Astrocyte (in vitro differentiated cells and primary cell): ENCODE measurements around the gene KRT73. TPM values are rescaled to one million over a fixed set of nuclear protein-coding genes. Genes with fewer than 3 reads are reported as not detected.

Experiments used
- DNase-seq: peaks from one replicate; pipeline ENCODE4 v3.0.0-alpha.2; 2010; ENCODE audit warnings: low read depth
- FAIRE-seq: peaks from 2 replicates; lab custom pipeline; 2011; peaks lifted over from hg19 to GRCh38; lab: Jason Lieb, UNC
- H2AFZ ChIP-seq: 2 replicates; pipeline ENCODE4 v1.6.0; 2012; ENCODE audit warnings: low read depth, low read length, inconsistent platforms
- H3K27ac ChIP-seq: 2 replicates; pipeline ENCODE4 v1.5.1; 2011; ENCODE audit warnings: low read depth, low read length, inconsistent platforms
- H3K27me3 ChIP-seq: 2 replicates; pipeline ENCODE4 v1.6.0; 2011; ENCODE audit warnings: low read length, inconsistent platforms; ENCODE audit not compliant: insufficient read depth
- H3K36me3 ChIP-seq: 2 replicates; pipeline ENCODE4 v1.5.1; 2011; ENCODE audit warnings: low read length, inconsistent platforms; ENCODE audit not compliant: insufficient read depth
- H3K4me1 ChIP-seq: 2 replicates; pipeline ENCODE4 v1.5.1; 2011; ENCODE audit warnings: low read length, inconsistent platforms; ENCODE audit not compliant: insufficient read depth
- H3K4me2 ChIP-seq: 2 replicates; pipeline ENCODE4 v1.6.0; 2012; ENCODE audit warnings: low read length, inconsistent platforms
- H3K4me3 ChIP-seq: 2 replicates; pipeline ENCODE4 v1.5.1; 2011; ENCODE audit warnings: low read depth, mild to moderate bottlenecking, low read length, inconsistent platforms; ENCODE audit not compliant: insufficient read depth
- H3K79me2 ChIP-seq: 2 replicates; pipeline ENCODE4 v1.6.0; 2012; ENCODE audit warnings: mild to moderate bottlenecking, low read length, inconsistent platforms; ENCODE audit not compliant: insufficient read depth
- H3K9ac ChIP-seq: 2 replicates; pipeline ENCODE4 v1.6.0; 2012; ENCODE audit warnings: mild to moderate bottlenecking, low read length, inconsistent platforms
- H3K9me3 ChIP-seq: 2 replicates; pipeline ENCODE4 v1.5.1; 2012; ENCODE audit warnings: low read depth, mild to moderate bottlenecking, low read length, inconsistent platforms; ENCODE audit not compliant: insufficient read depth
- H4K20me1 ChIP-seq: 2 replicates; pipeline ENCODE4 v1.6.0; 2012; ENCODE audit warnings: low read length, inconsistent platforms; ENCODE audit not compliant: insufficient read depth
- H3K27ac Mint-ChIP-seq: one replicate; pipeline ENCODE4 v1.8.0; 2021; ENCODE audit warnings: mild to moderate bottlenecking, mixed read lengths; ENCODE audit not compliant: unreplicated experiment
- H3K27me3 Mint-ChIP-seq: one replicate; pipeline ENCODE4 v1.8.0; 2021; ENCODE audit warnings: low read depth, mixed read lengths; ENCODE audit not compliant: unreplicated experiment
- H3K36me3 Mint-ChIP-seq: one replicate; pipeline ENCODE4 v1.8.0; 2021; ENCODE audit warnings: low read depth, mixed read lengths; ENCODE audit not compliant: unreplicated experiment
- H3K4me1 Mint-ChIP-seq: one replicate; pipeline ENCODE4 v1.8.0; 2021; ENCODE audit warnings: low read depth, mixed read lengths; ENCODE audit not compliant: unreplicated experiment
- H3K4me3 Mint-ChIP-seq: one replicate; pipeline ENCODE4 v1.8.0; 2021; ENCODE audit warnings: mild to moderate bottlenecking, moderate library complexity, mixed read lengths; ENCODE audit not compliant: unreplicated experiment
- H3K9me3 Mint-ChIP-seq: one replicate; pipeline ENCODE4 v1.8.0; 2021; ENCODE audit warnings: mild to moderate bottlenecking, mixed read lengths; ENCODE audit not compliant: unreplicated experiment
- EZH2 ChIP-seq: IDR thresholded peaks from 2 replicates; pipeline ENCODE4 v1.6.1; 2012; ENCODE audit warnings: mild to moderate bottlenecking, low read length, inconsistent platforms; ENCODE audit not compliant: insufficient read depth
- total RNA-seq: library from RNA; stranded (reverse); gene quantifications from 2 replicates; pipeline ENCODE4 v1.2.1, GENCODE V29; 2021
- TF ChIP-seq, protein P1 (sequence below): IDR thresholded peaks from 2 replicates; pipeline ENCODE4 v1.5.1; 2011; ENCODE audit warnings: low read depth, mild to moderate bottlenecking, inconsistent platforms, low read length, moderate library complexity; ENCODE audit not compliant: insufficient read depth

Gene KRT73
- total RNA-seq, 1 donor from 2014 or later, result not detected

DNA sequence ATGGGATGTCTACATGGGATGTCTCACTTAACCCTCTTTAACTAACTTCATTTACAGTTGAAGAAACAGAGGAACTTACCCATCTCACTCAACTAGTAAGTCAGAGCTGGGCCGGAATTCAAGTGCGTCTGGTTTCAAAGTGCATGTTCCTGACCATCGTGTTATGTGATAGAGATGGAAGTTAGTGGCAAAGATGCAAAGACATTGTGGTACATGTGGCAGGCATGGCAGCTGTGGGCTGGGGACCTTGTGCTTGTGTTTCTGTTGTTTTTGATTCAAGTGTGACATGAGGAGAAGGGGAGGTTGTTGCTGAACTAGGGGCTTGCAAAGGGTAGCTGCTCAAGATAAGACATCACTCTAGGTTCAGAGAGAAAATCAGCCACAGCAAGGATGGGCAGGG, 42.4 kb downstream of the KRT73 start:
- Mint-ChIP-seq H3K4me3 (no peak overlapping the region), H3K9me3 (no peaks in the 10 kb centered on the region), H3K27me3 (peaks cover 78% of the 10 kb centered on the region), H3K36me3 (no peaks in the 10 kb centered on the region), H3K27ac (no peak overlapping the region), H3K4me1 (peaks cover 5% of the 10 kb centered on the region)
- H3K79me2 ChIP-seq, result no peaks in the 10 kb centered on the region
- DNase-seq (no peak), FAIRE-seq (no peak)
- H3K36me3 ChIP-seq, result no peaks in the 10 kb centered on the region
- H3K9me3 ChIP-seq, result no peaks in the 10 kb centered on the region
- peaks cover 6% of the 10 kb centered on the region for H3K27me3 ChIP-seq
- H3K27ac ChIP-seq, result no peak overlapping the region
- no peak overlapping the region for H3K4me3 ChIP-seq
- no peak overlapping the region for H2AFZ ChIP-seq
- no peaks in the 10 kb centered on the region for H4K20me1 ChIP-seq
- no peak overlapping the region for H3K9ac ChIP-seq
- H3K4me2 ChIP-seq, result no peak overlapping the region
- TF ChIP-seq, protein P1, sequence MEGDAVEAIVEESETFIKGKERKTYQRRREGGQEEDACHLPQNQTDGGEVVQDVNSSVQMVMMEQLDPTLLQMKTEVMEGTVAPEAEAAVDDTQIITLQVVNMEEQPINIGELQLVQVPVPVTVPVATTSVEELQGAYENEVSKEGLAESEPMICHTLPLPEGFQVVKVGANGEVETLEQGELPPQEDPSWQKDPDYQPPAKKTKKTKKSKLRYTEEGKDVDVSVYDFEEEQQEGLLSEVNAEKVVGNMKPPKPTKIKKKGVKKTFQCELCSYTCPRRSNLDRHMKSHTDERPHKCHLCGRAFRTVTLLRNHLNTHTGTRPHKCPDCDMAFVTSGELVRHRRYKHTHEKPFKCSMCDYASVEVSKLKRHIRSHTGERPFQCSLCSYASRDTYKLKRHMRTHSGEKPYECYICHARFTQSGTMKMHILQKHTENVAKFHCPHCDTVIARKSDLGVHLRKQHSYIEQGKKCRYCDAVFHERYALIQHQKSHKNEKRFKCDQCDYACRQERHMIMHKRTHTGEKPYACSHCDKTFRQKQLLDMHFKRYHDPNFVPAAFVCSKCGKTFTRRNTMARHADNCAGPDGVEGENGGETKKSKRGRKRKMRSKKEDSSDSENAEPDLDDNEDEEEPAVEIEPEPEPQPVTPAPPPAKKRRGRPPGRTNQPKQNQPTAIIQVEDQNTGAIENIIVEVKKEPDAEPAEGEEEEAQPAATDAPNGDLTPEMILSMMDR, result no peak
- no peak for TF ChIP-seq EZH2
- H3K4me1 ChIP-seq, result no peaks in the 10 kb centered on the region

DNA sequence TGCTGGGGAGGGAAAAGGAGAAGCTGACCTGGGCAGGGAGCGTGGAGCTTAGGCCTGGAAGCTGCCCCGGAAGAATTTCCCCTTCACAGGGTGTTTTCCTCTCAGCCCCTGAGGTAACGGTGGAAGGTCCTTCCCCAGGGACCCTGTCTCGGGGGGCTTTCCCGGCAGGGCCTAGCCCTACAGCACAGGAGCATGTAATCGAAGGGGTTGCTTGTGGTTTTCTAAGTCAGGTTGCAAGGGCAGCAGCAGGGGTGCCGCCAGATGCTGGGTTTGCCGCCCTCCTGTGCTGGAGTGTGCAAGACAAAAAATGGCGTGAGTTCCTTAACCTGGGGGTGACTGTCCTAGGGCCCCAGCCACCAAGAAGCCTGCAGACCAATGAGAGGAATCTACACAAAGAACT, 43.1 kb downstream of the KRT73 start:
- H3K27ac Mint-ChIP-seq, result no peak overlapping the region
- H3K9me3 ChIP-seq, result no peaks in the 10 kb centered on the region
- H3K36me3 Mint-ChIP-seq, result no peaks in the 10 kb centered on the region
- H3K4me3 ChIP-seq, result no peak overlapping the region
- H3K4me2 ChIP-seq, result no peak overlapping the region
- no peaks in the 10 kb centered on the region for H3K79me2 ChIP-seq
- no peak overlapping the region for H3K9ac ChIP-seq
- H3K4me1 ChIP-seq, result no peaks in the 10 kb centered on the region
- no peak overlapping the region for H3K27ac ChIP-seq
- H3K4me3 Mint-ChIP-seq, result no peak overlapping the region
- no peak for FAIRE-seq
- H3K4me1 Mint-ChIP-seq, result no peaks in the 10 kb centered on the region
- H4K20me1 ChIP-seq, result no peaks in the 10 kb centered on the region
- no peaks in the 10 kb centered on the region for H3K36me3 ChIP-seq
- TF ChIP-seq, protein P1, result no peak
- no peak for TF ChIP-seq EZH2
- peaks cover 80% of the 10 kb centered on the region for H3K27me3 Mint-ChIP-seq
- no peak for DNase-seq
- no peaks in the 10 kb centered on the region for H3K9me3 Mint-ChIP-seq
- H2AFZ ChIP-seq, result no peak overlapping the region
- peaks cover 9% of the 10 kb centered on the region for H3K27me3 ChIP-seq

DNA sequence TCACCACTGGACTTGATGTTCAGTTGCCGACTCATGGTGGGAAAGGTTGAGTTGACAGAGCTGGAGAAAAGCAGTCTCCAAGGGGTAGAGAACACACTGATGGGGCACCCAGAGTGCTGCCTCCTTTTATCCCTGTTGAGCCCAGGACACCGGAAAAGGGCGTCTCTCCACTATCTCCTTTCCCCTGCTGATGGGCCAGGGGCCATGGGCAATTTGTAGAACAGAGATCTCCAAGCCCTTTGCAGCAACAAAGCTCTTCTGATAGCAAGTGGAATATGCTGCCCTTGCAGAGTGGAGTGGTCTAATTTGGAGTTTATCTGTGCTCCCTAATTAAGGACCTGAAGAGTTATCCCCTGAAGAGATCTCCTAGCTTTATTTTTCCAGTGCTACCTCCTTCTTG, 44.6 kb downstream of the KRT73 start, which contains the start of gene KRT74:
KRT74 (minus strand) TSS at position 101 of the 400 bp plus-strand sequence; CDS start at position 35, 66 bp downstream.
- Mint-ChIP-seq H3K4me1 (no peaks in the 10 kb centered on the region), H3K9me3 (no peaks in the 10 kb centered on the region), H3K27ac (no peak within 1 kb of the TSS), H3K36me3 (no peaks in the 10 kb centered on the region), H3K4me3 (no peak within 1 kb of the TSS), H3K27me3 (peaks cover 71% of the 10 kb centered on the region)
- H3K4me3 ChIP-seq, result no peak within 1 kb of the TSS
- H3K4me2 ChIP-seq, result no peak within 1 kb of the TSS
- H3K4me1 ChIP-seq, result no peaks in the 10 kb centered on the region
- TF ChIP-seq, protein P1, result no peak
- TF ChIP-seq EZH2, result no peak
- H3K36me3 ChIP-seq, result no peaks in the 10 kb centered on the region
- FAIRE-seq (no peak), DNase-seq (no peak)
- peaks cover 12% of the 10 kb centered on the region for H3K27me3 ChIP-seq
- no peaks in the 10 kb centered on the region for H3K9me3 ChIP-seq
- H3K27ac ChIP-seq, result no peak within 1 kb of the TSS
- no peaks in the 10 kb centered on the region for H3K79me2 ChIP-seq
- H2AFZ ChIP-seq, result no peak within 1 kb of the TSS
- H3K9ac ChIP-seq, result no peak within 1 kb of the TSS
- H4K20me1 ChIP-seq, result no peaks in the 10 kb centered on the region
